ENCODE measurements around the gene SFRP2. TPM values are rescaled to one million over a fixed set of nuclear protein-coding genes. Genes with fewer than 3 reads are reported as not detected.

SFRP2 gene
- polyA plus RNA-seq, 3 donors, result not detected

DNA sequence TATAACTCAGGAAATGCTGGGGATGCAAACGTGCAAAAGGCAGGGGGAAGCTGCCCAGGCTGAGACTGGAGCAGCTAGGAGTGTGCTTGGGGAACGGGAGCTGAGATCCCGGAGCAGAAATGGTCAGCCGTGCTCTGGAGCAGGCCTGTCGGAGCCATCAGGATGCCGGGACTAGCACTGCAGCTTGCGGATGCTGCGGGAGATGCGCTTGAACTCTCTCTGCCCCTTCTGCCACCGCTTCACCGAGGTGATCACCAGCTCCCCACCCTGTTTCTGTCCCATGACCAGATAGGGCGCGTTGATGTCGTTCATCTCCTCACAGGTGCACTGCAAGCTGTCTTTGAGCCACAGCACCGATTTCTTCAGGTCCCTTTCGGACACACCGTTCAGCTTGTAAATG lies 7.6 kb downstream of the SFRP2 start:
- H3K36me3 ChIP-seq (replicated peaks in 1 of 2; ENCODE audit: control insufficient read depth in 1 of 2, insufficient read depth in 2 of 2, low read length in 2 of 2), result no peaks in the 10 kb centered on the region
- no peak overlapping the region for H3K9ac ChIP-seq (ENCODE audit: insufficient read depth, low read length, poor library complexity, severe bottlenecking)
- Mint-ChIP-seq H3K27ac (no peak overlapping the region), H3K4me1 (peaks cover 9% of the 10 kb centered on the region), H3K27me3 (ENCODE audit: low read depth in 3 of 3) (peaks cover 38 to 56% (median 53%) of the 10 kb centered on the region in 3 donors), H3K36me3 (no peaks in the 10 kb centered on the region), H3K4me3 (no peak overlapping the region), H3K9me3 (peaks cover 1 to 10% (median 3%) of the 10 kb centered on the region in 7 donors)
- no peaks in the 10 kb centered on the region for H4K20me1 ChIP-seq (ENCODE audit: insufficient read depth, low read length)
- no peak overlapping the region for H3K27ac ChIP-seq (ENCODE audit: low read depth in 1 of 2, low read length in 2 of 2)
- WGBS (ENCODE audit: insufficient coverage), result 97% methylated on average over 13 of the region's 17 CpGs
- no peaks in the 10 kb centered on the region for H3K9me3 ChIP-seq (replicated peaks in 1 of 2; ENCODE audit: control insufficient read depth in 1 of 2, insufficient read depth in 1 of 2, low read length in 2 of 2)
- H3K4me2 ChIP-seq (replicated peaks; ENCODE audit: extremely low read depth, low read length, poor library complexity, severe bottlenecking), result no peak overlapping the region
- no peak overlapping the region for H3K4me3 ChIP-seq (replicated peaks in 1 of 3; ENCODE audit: low read depth in 2 of 3, low read length in 3 of 3)
- peaks cover 49 to 57% of the 10 kb centered on the region in 2 donors for H3K27me3 ChIP-seq (ENCODE audit: control insufficient read depth in 2 of 2, insufficient read depth in 2 of 2, low read length in 2 of 2)
- intact Hi-C loops (cut with micrococcal nuclease), result no loop called here
- no peak overlapping the region for H2AFZ ChIP-seq (ENCODE audit: insufficient read depth, low read depth, low read length, poor library complexity, severe bottlenecking)
- no peaks in the 10 kb centered on the region for H3K4me1 ChIP-seq (ENCODE audit: control insufficient read depth in 1 of 2, insufficient read depth in 2 of 2, low read length in 2 of 2)
- H3K79me2 ChIP-seq (ENCODE audit: insufficient read depth, low read length), result no peaks in the 10 kb centered on the region
- DNase-seq, result no peak
- TF ChIP-seq, protein P1, sequence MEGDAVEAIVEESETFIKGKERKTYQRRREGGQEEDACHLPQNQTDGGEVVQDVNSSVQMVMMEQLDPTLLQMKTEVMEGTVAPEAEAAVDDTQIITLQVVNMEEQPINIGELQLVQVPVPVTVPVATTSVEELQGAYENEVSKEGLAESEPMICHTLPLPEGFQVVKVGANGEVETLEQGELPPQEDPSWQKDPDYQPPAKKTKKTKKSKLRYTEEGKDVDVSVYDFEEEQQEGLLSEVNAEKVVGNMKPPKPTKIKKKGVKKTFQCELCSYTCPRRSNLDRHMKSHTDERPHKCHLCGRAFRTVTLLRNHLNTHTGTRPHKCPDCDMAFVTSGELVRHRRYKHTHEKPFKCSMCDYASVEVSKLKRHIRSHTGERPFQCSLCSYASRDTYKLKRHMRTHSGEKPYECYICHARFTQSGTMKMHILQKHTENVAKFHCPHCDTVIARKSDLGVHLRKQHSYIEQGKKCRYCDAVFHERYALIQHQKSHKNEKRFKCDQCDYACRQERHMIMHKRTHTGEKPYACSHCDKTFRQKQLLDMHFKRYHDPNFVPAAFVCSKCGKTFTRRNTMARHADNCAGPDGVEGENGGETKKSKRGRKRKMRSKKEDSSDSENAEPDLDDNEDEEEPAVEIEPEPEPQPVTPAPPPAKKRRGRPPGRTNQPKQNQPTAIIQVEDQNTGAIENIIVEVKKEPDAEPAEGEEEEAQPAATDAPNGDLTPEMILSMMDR (IDR thresholded peaks at IDR 0.05), result no peak

DNA sequence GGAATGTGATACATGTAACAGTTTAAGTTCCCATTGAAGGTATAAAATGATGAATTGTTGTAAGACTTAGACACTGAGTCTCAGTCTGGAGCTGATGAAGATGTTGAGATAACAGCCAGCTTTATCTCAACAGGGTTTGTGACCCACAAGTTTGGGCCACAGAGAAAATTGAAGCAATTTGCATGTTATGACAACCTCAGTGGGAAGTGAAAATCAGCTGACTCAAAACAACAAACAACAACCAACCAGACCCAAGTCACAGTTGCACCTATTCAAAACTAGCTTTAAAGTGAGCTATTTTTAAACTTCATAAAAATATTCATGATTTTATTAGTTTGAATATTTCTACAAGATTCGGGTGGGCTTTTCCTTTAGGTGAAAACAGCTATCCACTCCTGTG lies 8.0 kb downstream of the SFRP2 start:
- H3K27ac Mint-ChIP-seq, result no peak overlapping the region
- H3K27ac ChIP-seq (ENCODE audit: low read depth in 1 of 2, low read length in 2 of 2), result no peak overlapping the region
- intact Hi-C loops (cut with micrococcal nuclease), result no loop called here
- DNase-seq, result no peak
- no peaks in the 10 kb centered on the region for H3K79me2 ChIP-seq (ENCODE audit: insufficient read depth, low read length)
- TF ChIP-seq, protein P1 (IDR thresholded peaks at IDR 0.05), result no peak
- H3K27me3 Mint-ChIP-seq (ENCODE audit: low read depth in 3 of 3), result peaks cover 37 to 56% (median 52%) of the 10 kb centered on the region in 3 donors
- no peaks in the 10 kb centered on the region for H3K4me1 ChIP-seq (ENCODE audit: control insufficient read depth in 1 of 2, insufficient read depth in 2 of 2, low read length in 2 of 2)
- H3K9ac ChIP-seq (ENCODE audit: insufficient read depth, low read length, poor library complexity, severe bottlenecking), result no peak overlapping the region
- 71% methylated on average over 1 of the region's 1 CpG for WGBS (ENCODE audit: insufficient coverage)
- H2AFZ ChIP-seq (ENCODE audit: insufficient read depth, low read depth, low read length, poor library complexity, severe bottlenecking), result no peak overlapping the region
- no peaks in the 10 kb centered on the region for H3K36me3 Mint-ChIP-seq
- peaks cover 45 to 53% of the 10 kb centered on the region in 2 donors for H3K27me3 ChIP-seq (ENCODE audit: control insufficient read depth in 2 of 2, insufficient read depth in 2 of 2, low read length in 2 of 2)
- H3K4me3 ChIP-seq (replicated peaks in 1 of 3; ENCODE audit: low read depth in 2 of 3, low read length in 3 of 3), result no peak overlapping the region
- H4K20me1 ChIP-seq (ENCODE audit: insufficient read depth, low read length), result no peaks in the 10 kb centered on the region
- peaks cover 9% of the 10 kb centered on the region for H3K4me1 Mint-ChIP-seq
- H3K9me3 Mint-ChIP-seq, result peaks cover 1 to 10% (median 3%) of the 10 kb centered on the region in 7 donors
- H3K4me2 ChIP-seq (replicated peaks; ENCODE audit: extremely low read depth, low read length, poor library complexity, severe bottlenecking), result no peak overlapping the region
- H3K36me3 ChIP-seq (replicated peaks in 1 of 2; ENCODE audit: control insufficient read depth in 1 of 2, insufficient read depth in 2 of 2, low read length in 2 of 2), result no peaks in the 10 kb centered on the region
- H3K4me3 Mint-ChIP-seq, result no peak overlapping the region
- no peaks in the 10 kb centered on the region for H3K9me3 ChIP-seq (replicated peaks in 1 of 2; ENCODE audit: control insufficient read depth in 1 of 2, insufficient read depth in 1 of 2, low read length in 2 of 2)

All from CD14-positive monocyte (primary cell).